T-helper 2 cell (primary cell): ENCODE measurements around the gene GALNT7.

Experiments used
- DNase-seq, 5 experiments: peaks; one replicate each; pipeline versions ENCODE4 v3.0.0 to v3.0.0-alpha.2; 2012 to 2022

The GALNT7 gene

DNA sequence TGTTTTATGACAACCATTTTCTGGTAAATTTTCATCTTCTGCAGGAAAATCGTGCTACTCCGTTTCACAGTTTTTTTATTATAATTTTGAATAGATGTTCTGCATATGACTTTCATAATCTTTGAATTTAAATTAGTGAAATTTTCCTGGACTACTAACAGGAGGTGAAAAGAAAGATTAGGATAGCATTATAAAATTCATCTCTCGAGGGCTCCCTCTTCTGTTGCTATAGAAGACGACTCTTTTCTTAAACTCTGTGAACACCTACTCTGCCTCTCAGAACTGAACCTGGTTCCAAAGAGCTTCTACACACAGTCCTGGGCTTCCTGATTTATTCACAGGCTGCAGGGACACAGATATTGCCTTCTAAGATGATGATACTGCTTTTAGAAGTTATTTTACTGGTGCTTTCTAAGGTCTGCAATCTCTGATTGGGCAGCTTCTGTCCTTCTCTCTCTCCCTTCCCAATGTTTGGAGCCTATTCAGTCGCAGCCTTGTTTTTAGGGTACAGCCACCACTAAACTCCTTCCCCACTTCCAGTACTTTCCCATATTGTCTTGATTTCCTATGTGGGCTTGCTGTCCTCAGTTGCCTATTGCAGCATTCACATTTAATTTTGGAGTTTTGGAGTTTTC, 192.1 kb downstream of the GALNT7 start:
- DNase-seq: no peak

DNA sequence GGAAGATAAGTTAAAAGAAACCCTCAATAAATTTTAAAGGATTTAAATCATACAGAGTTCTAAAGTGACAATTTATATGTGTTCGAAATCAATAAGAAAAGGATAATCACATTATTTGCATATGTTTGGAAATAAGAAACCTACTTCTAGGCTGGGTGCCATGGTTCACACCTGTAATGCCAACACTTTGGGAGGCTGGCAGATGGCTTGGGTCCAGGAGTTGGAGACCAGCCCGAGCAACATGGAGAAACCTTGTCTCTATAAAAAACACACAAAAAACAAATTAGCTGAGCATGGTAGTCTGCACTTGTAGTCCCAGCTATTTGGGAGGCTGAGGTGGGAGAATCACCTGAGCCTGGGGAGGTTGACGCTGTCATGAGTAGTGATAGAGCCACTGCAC, 194.1 kb downstream of the GALNT7 start:
- no peak for DNase-seq

DNA sequence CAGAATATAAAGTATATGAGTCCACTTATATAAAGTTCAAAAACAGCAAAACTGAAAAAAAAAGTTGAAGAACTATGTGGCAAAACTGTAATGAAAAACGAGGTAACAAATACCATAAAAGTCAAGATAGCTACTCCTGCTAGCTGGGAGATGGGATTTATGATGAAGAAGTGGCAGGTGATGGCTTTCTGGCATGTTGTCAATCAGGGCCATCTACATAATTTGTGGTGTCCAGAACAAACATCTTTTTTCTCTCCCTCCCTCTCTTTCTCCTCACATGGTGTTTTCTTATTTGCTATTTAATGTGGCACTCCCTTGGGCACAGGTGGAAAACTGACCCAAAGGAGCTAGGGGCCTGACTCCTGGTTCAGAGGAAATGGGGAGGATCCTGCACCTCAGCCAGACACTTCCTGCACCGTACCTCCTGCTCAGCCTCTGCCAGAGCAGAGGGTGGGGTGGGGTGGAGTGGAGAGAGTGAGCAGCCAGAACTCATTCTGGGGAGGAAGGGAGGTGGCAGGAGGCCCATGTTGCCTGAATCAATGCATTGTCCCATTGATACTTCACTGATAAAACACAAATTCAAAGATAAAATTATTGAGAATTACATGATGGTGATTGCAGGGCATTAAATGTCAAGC, 196.9 kb downstream of the GALNT7 start:
- peak in 1 of 5 experiments; percentile 46 for DNase-seq

DNA sequence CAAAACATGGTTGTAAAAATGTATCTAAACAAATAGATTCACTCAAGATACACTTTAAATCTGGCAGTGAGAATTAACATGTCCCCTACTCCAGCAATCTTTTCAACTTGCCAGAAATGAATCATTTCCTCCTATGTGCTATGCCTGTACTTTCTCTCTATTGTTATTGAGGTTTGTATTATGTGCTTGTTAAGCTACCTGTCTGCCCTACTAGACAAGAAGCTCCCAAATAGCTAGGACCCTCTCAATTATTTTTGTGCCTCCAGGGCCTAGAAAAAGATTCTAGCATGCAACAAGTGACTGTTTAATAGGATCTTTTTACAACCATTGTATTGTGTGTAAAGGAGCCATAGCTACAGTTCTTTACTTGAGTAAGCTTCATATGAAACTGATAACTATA, 198.7 kb downstream of the GALNT7 start:
- DNase-seq: peak in 1 of 5 experiments; percentile 85

DNA sequence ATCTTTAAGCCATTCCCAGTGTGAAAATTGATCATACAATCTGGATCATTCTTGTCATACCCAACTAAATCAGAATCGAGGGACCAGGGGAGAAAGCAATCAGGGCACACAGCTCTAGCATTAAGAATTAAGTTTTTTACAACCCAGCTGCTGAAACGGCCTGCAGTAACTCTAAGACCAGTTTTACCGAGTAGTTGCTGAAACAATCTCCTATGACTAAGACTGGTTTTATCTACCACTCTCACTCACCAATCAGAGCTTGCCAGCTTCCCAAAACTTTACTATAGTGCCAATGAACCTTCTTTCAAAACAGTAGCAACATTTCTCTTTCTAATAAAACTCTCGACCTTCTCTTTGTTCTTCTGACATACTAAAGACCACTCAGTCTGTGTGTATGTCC, 199.3 kb downstream of the GALNT7 start:
- peak in 1 of 5 experiments; percentile 70 for DNase-seq

DNA sequence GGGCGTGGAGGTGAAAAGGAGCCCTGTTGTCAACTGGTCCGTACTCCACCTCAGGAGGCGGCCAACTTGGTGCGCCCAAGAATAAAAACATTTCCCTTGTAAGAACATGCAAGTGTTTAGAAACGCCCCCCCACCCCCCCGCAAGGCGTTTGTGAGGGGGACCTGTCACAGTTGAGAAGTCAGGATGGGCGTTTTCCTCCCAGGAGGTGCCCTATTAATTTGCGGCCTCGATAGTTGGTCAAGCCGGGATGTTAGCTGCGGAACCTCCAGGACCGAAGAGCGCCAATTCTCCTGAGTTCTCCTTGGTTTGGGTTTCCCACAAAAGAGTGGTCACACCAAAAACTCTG, 201.5 kb downstream of the GALNT7 start:
- DNase-seq: peak in 4 of 5 experiments; percentile 22 to 80 (median 52)

DNA sequence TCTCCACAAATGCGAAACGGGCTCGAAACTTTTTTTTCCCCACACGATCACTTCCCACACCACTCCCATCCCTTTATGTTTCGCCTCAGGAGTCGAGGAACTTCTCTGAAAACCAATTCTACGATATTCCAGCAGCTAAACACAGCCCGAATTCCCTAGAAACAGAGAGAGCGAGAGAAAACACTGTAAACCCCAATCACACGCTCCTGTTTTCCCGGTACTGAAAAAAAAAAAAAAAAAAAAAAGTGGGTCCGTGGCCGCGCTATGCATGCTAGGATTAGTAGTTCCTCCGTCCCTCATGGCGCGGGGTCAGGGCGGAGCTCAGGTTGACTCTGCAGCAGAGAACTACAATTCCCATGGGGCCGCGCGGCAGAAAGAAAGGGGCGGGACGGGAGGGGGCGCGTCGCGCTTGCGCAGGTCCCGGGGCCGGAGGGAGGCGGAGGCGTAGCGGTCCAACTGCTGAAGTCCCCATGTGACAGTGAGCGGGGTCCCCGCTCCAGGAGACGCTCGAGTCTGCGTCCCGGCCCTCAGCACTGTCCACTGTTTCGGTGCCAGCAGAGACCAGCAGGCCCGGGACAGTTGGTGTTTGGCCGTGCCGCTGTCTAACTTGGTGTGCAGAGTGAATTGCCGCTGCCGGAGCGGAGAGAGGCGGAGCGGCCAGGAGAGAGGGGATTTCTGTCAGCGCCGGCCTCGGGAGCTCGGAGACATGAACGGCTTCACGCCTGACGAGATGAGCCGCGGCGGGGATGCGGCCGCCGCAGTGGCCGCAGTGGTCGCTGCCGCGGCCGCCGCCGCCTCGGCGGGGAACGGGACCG, 202.1 kb downstream of the GALNT7 start, which contains the start of gene SAP30:
SAP30 (plus strand) TSS at position 478 of the 815 bp plus-strand sequence; CDS start at position 707, 229 bp downstream.
- DNase-seq: peak; percentile 89 to 99 (median 95)

DNA sequence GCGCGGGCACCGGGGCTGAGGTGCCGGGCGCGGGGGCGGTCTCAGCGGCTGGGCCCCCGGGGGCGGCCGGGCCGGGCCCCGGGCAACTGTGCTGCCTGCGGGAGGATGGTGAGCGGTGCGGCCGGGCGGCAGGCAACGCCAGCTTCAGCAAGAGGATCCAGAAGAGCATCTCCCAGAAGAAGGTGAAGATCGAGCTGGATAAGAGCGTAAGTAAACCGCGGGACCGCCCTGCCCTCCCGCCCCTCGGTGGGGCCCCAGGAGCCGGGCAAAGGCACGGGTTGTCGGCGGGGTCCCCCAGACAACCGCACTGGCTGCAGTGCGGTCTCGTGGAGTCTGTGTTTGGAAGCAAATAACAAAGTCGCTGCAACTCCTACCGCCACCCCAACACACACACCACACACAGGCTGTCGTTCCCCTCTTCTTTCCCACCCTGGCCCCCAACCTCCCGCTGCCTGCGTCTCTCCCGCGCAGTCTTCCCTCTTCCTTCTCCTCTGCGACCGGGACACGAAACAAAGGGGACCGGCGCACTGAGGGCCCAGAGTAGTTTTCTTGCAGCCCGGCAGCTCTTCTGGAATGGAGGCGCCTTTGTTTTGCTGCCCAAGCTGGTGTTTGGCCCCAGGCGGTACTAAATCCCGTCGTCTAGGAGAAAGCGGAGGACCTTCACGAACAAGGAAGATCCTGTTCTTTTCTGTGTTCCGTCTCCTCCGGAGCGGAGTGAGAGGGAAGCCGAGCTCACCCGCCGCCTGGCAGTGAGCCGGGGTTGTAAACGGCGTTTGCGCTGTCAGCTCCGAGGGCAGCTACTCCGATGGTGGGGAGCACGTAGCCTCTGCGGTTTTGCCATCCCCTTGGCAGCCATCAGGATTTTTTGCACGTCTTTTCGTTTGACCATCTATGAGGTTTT, 202.9 kb downstream of the GALNT7 start:
- DNase-seq: peak; percentile 7 to 69 (median 33)
